ENCODE data around the gene TUBG1. TPM values are rescaled to one million over a fixed set of nuclear protein-coding genes. Genes with fewer than 3 reads are reported as not detected.

The TUBG1 gene
- total and polyA plus RNA-seq, 4 donors: 12.5 to 51.1 (median 27.1) TPM

GRCh38 chr17:42565523-42566214, 43.8 kb upstream of the TUBG1 start:
- Histone ChIP-seq H3K27ac (ENCODE audit: low read depth in 1 of 2, low read length in 2 of 2) (peak overlapping the region in 1 of 2 donors; percentile 75), H3K9ac (ENCODE audit: low read depth in 1 of 2, low read length in 2 of 2) (peak overlapping the region in 1 of 2 donors; percentile 3), H3K4me1 (ENCODE audit: control insufficient read depth in 4 of 4, insufficient read depth in 4 of 4, low read length in 3 of 4) (peaks cover 15 to 75% (median 59%) of the 10 kb centered on the region in 4 donors), H3K27me3 (ENCODE audit: control insufficient read depth in 4 of 4, insufficient read depth in 4 of 4, low read length in 3 of 4) (no peaks in the 10 kb centered on the region), H3K36me3 (ENCODE audit: control insufficient read depth in 4 of 4, insufficient read depth in 3 of 4, low read depth in 1 of 4, low read length in 3 of 4) (peaks cover 7 to 28% (median 20%) of the 10 kb centered on the region in 4 donors), H3K4me3 (ENCODE audit: low read depth in 1 of 3, low read length in 3 of 3) (no peak overlapping the region), H3K9me3 (ENCODE audit: control insufficient read depth in 4 of 4, low read length in 3 of 4) (no peaks in the 10 kb centered on the region)
- 94% methylated on average over 16 of the region's 16 CpGs for WGBS
- TF ChIP-seq RAD21 (IDR thresholded peaks at IDR 0.05) (no peak), REST (IDR thresholded peaks at IDR 0.05) (no peak), RXRA (IDR thresholded peaks at IDR 0.05) (no peak), HNF4G (IDR thresholded peaks at IDR 0.05) (no peak), JUND (IDR thresholded peaks at IDR 0.05) (no peak)
- no peak for DNase-seq (ENCODE audit: low spot score)

- Histone ChIP-seq H3K36me3 (ENCODE audit: control insufficient read depth in 4 of 4, insufficient read depth in 3 of 4, low read depth in 1 of 4, low read length in 3 of 4) (peaks cover 7 to 28% (median 21%) of the 10 kb centered on the region in 4 donors), H3K27me3 (ENCODE audit: control insufficient read depth in 4 of 4, insufficient read depth in 4 of 4, low read length in 3 of 4) (no peaks in the 10 kb centered on the region), H3K9ac (ENCODE audit: low read depth in 1 of 2, low read length in 2 of 2) (peak overlapping the region in 1 of 2 donors; percentile 3), H3K9me3 (ENCODE audit: control insufficient read depth in 4 of 4, low read length in 3 of 4) (no peaks in the 10 kb centered on the region), H3K4me1 (ENCODE audit: control insufficient read depth in 4 of 4, insufficient read depth in 4 of 4, low read length in 3 of 4) (peaks cover 14 to 81% (median 62%) of the 10 kb centered on the region in 4 donors), H3K4me3 (ENCODE audit: low read depth in 1 of 3, low read length in 3 of 3) (peak overlapping the region; percentile 1 to 70 (median 25)), H3K27ac (ENCODE audit: low read depth in 1 of 2, low read length in 2 of 2) (peak overlapping the region; percentile 75 to 90)
- 44% methylated on average over 28 of the region's 28 CpGs for WGBS
- DNase-seq (ENCODE audit: low spot score): no peak
- no peak for TF ChIP-seq ATF3 (IDR thresholded peaks at IDR 0.05)
- no peak for TF ChIP-seq FOXA2 (IDR thresholded peaks at IDR 0.05)
- no peak for TF ChIP-seq EGR1 (IDR thresholded peaks at IDR 0.05; ENCODE audit: low read depth in 2 of 2)
- TF ChIP-seq YY1 (IDR thresholded peaks at IDR 0.05): peak; percentile 19
- no peak for TF ChIP-seq CTCF (IDR thresholded peaks at IDR 0.05; ENCODE audit: low read depth, low read length, missing input control)
Observed at GRCh38 chr17:42566215-42566882, 43.1 kb upstream of the TUBG1 start.

All from liver (tissue), 9 donors.